Lower leg skin (tissue), 3 donors: ENCODE data around the gene PSMA2.

Experiments
- CTCF ChIP-seq, 3 donors: fragments of 450-650 bp; IDR thresholded peaks; one replicate each; pipeline ENCODE4 v1.5.1; 2016; ENCODE audit warnings: antibody characterized with exemption in 3 of 3, mild to moderate bottlenecking in 3 of 3, moderate library complexity in 2 of 3
- POLR2A ChIP-seq, 2 donors: fragments of 450-650 bp; IDR thresholded peaks; one replicate each; pipeline ENCODE4 v1.6.1; 2016 to 2017; ENCODE audit warnings: antibody characterized with exemption in 2 of 2, mild to moderate bottlenecking in 1 of 2, moderate library complexity in 1 of 2

DNA sequence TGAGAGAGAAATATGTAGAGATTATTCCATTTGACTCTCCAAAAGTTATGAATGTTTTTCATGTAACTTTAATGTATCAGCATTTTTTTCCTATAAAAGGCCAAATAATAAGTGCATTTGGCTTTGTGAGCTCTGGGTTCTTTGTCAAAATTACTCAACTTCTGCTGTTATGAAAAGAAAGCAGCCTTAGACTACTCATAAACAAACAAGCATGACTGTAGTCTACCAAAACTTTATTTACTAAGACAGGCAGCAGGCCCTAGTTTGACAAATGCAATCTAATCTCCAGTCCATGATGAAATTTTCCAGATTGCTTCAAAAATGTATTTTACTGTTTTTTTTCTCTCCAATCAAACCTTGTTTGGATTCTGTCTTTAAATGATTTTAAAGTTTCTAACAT is 46.5 kb upstream of the PSMA2 start:
- no peak for TF ChIP-seq CTCF (IDR thresholded peaks at IDR 0.05)
- no peak for TF ChIP-seq POLR2A (IDR thresholded peaks at IDR 0.05)
